ENCODE measurements around the gene CSMD2.

CSMD2 gene

GRCh38 chr1:33548721-33549120, 616.3 kb downstream of the CSMD2 start:
- no peak for TF ChIP-seq REST (IDR thresholded peaks at IDR 0.05; ENCODE audit: insufficient read depth in 1 of 2, low read depth in 2 of 2, low read length in 2 of 2)
- no peak for TF ChIP-seq FOXP2 (optimal IDR thresholded peaks at IDR 0.05; ENCODE audit: borderline replicate concordance, extremely low read depth, extremely low read length, insufficient read depth)
- TF ChIP-seq SIN3A (IDR thresholded peaks at IDR 0.05; ENCODE audit: borderline replicate concordance, insufficient read depth, low read length) = no peak
- no peak for TF ChIP-seq TAF1 (IDR thresholded peaks at IDR 0.05; ENCODE audit: borderline replicate concordance, insufficient read depth, low read length)
- TF ChIP-seq POLR2AphosphoS5 (IDR thresholded peaks at IDR 0.05; ENCODE audit: low read depth, low read length) = no peak

GRCh38 chr1:33548319-33548718, 616.7 kb downstream of the CSMD2 start:
- no peak for TF ChIP-seq FOXP2 (optimal IDR thresholded peaks at IDR 0.05; ENCODE audit: borderline replicate concordance, extremely low read depth, extremely low read length, insufficient read depth)
- no peak for TF ChIP-seq SIN3A (IDR thresholded peaks at IDR 0.05; ENCODE audit: borderline replicate concordance, insufficient read depth, low read length)
- no peak for TF ChIP-seq REST (IDR thresholded peaks at IDR 0.05; ENCODE audit: insufficient read depth in 1 of 2, low read depth in 2 of 2, low read length in 2 of 2)
- TF ChIP-seq TAF1 (IDR thresholded peaks at IDR 0.05; ENCODE audit: borderline replicate concordance, insufficient read depth, low read length) = no peak
- no peak for TF ChIP-seq POLR2AphosphoS5 (IDR thresholded peaks at IDR 0.05; ENCODE audit: low read depth, low read length)

- TF ChIP-seq SIN3A (IDR thresholded peaks at IDR 0.05; ENCODE audit: borderline replicate concordance, insufficient read depth, low read length) = no peak
- no peak for TF ChIP-seq TAF1 (IDR thresholded peaks at IDR 0.05; ENCODE audit: borderline replicate concordance, insufficient read depth, low read length)
- TF ChIP-seq REST (IDR thresholded peaks at IDR 0.05; ENCODE audit: insufficient read depth in 1 of 2, low read depth in 2 of 2, low read length in 2 of 2) = no peak
- TF ChIP-seq POLR2AphosphoS5 (IDR thresholded peaks at IDR 0.05; ENCODE audit: low read depth, low read length) = no peak
- no peak for TF ChIP-seq FOXP2 (optimal IDR thresholded peaks at IDR 0.05; ENCODE audit: borderline replicate concordance, extremely low read depth, extremely low read length, insufficient read depth)
These were observed 617.5 kb downstream of the CSMD2 start for GRCh38 chr1:33547576-33547975.

- TF ChIP-seq REST (IDR thresholded peaks at IDR 0.05; ENCODE audit: insufficient read depth in 1 of 2, low read depth in 2 of 2, low read length in 2 of 2) (no peak), TAF1 (IDR thresholded peaks at IDR 0.05; ENCODE audit: borderline replicate concordance, insufficient read depth, low read length) (no peak), FOXP2 (optimal IDR thresholded peaks at IDR 0.05; ENCODE audit: borderline replicate concordance, extremely low read depth, extremely low read length, insufficient read depth) (no peak), SIN3A (IDR thresholded peaks at IDR 0.05; ENCODE audit: borderline replicate concordance, insufficient read depth, low read length) (no peak), POLR2AphosphoS5 (IDR thresholded peaks at IDR 0.05; ENCODE audit: low read depth, low read length) (no peak)
These were observed 623.1 kb downstream of the CSMD2 start for GRCh38 chr1:33541966-33542365.

- TF ChIP-seq SIN3A (IDR thresholded peaks at IDR 0.05; ENCODE audit: borderline replicate concordance, insufficient read depth, low read length) (no peak), FOXP2 (optimal IDR thresholded peaks at IDR 0.05; ENCODE audit: borderline replicate concordance, extremely low read depth, extremely low read length, insufficient read depth) (no peak), REST (IDR thresholded peaks at IDR 0.05; ENCODE audit: insufficient read depth in 1 of 2, low read depth in 2 of 2, low read length in 2 of 2) (no peak), TAF1 (IDR thresholded peaks at IDR 0.05; ENCODE audit: borderline replicate concordance, insufficient read depth, low read length) (no peak), POLR2AphosphoS5 (IDR thresholded peaks at IDR 0.05; ENCODE audit: low read depth, low read length) (no peak)
These were observed 627.1 kb downstream of the CSMD2 start for GRCh38 chr1:33537885-33538284.

Data from PFSK-1 (cell line).